Mesodermal cell (in vitro differentiated cells): ENCODE data around the gene ZNF844.
"Not testable (repeated sequence)": the region's sequence is repeated elsewhere in the genome, so short reads cannot be mapped to it uniquely, and the experiment has no call there.

ENCODE experiments used
- H3K27ac ChIP-seq: 2 replicates; pipeline ENCODE4 v1.7.0; 2013; ENCODE audit warnings: mild to moderate bottlenecking, low read depth, low read length, moderate library complexity; ENCODE audit not compliant: severe bottlenecking
- H3K36me3 ChIP-seq: 2 replicates; pipeline ENCODE4 v1.7.1; 2013; ENCODE audit warnings: mild to moderate bottlenecking, low read length, moderate library complexity; ENCODE audit not compliant: control insufficient read depth, insufficient read depth
- H3K4me1 ChIP-seq: one replicate; pipeline ENCODE4 v1.7.1; 2013; ENCODE audit warnings: mild to moderate bottlenecking, low read length; ENCODE audit not compliant: insufficient read depth, control insufficient read depth, poor library complexity, severe bottlenecking
- H3K4me3 ChIP-seq: 2 replicates; pipeline ENCODE4 v1.7.0; 2013; ENCODE audit warnings: low read length, control low read depth, mild to moderate bottlenecking; ENCODE audit not compliant: insufficient read depth, poor library complexity, severe bottlenecking; ENCODE audit errors: extremely low read depth
- H3K9me3 ChIP-seq: 2 replicates; pipeline ENCODE4 v1.7.1; 2013; ENCODE audit warnings: mild to moderate bottlenecking, low read length, moderate library complexity; ENCODE audit not compliant: control insufficient read depth
- WGBS, 2 experiments: methylation state at CpG; one replicate each; pipeline ENCODE4 v1.1.5; 2013; ENCODE audit warnings: missing lambda C conversion rate in 2 of 2; ENCODE audit not compliant: insufficient coverage in 2 of 2; 5-methylcytosine and 5-hydroxymethylcytosine counted together

Gene ZNF844

GRCh38 chr19:12052091-12052496 lies 12.4 kb upstream of the ZNF844 start:
- Histone ChIP-seq H3K27ac (peak overlapping the region; percentile 69), H3K4me1 (no peaks in the 10 kb centered on the region), H3K36me3 (no peaks in the 10 kb centered on the region), H3K9me3 (peaks cover 7% of the 10 kb centered on the region), H3K4me3 (peak overlapping the region; percentile 60)
- WGBS, 2 experiments, result 3 to 6% methylated on average over 11 to 12 of the region's 14 CpGs

GRCh38 chr19:12052497-12053169 lies 11.9 kb upstream of the ZNF844 start, which contains the start of gene ZNF878:
TSS of gene ZNF878 (minus strand) at chr19:12052961. CDS start at chr19:12052801, 160 bp downstream.
- 0% methylated on average over 38 to 43 of the region's 46 CpGs for WGBS, 2 experiments
- Histone ChIP-seq H3K4me3 (peak within 1 kb of the TSS; percentile 60), H3K36me3 (no peaks in the 10 kb centered on the region), H3K27ac (peak within 1 kb of the TSS; percentile 69), H3K4me1 (no peaks in the 10 kb centered on the region), H3K9me3 (peaks cover 7% of the 10 kb centered on the region)

- H3K4me1 ChIP-seq, result no peaks in the 10 kb centered on the region
- no peak overlapping the region for H3K27ac ChIP-seq
- H3K36me3 ChIP-seq, result no peaks in the 10 kb centered on the region
- no peak overlapping the region for H3K4me3 ChIP-seq
- H3K9me3 ChIP-seq, result peaks cover 11% of the 10 kb centered on the region
- 80 to 92% methylated on average over 4 to 5 of the region's 5 CpGs for WGBS, 2 experiments
These were observed 8.7 kb upstream of the ZNF844 start for GRCh38 chr19:12055784-12056183.

- H3K4me1 ChIP-seq, result no peaks in the 10 kb centered on the region
- peaks cover 63% of the 10 kb centered on the region for H3K36me3 ChIP-seq
- peaks cover 82% of the 10 kb centered on the region for H3K9me3 ChIP-seq
- WGBS, 2 experiments, result no CpG with 5 or more reads among the region's 3 CpGs
- no peak overlapping the region for H3K27ac ChIP-seq
- H3K4me3 ChIP-seq, result no peak overlapping the region
These were observed 11.1 kb downstream of the ZNF844 start for GRCh38 chr19:12075538-12076139.

- H3K27ac ChIP-seq, H3K4me3 ChIP-seq, H3K4me1 ChIP-seq: not testable (repeated sequence)
- Histone ChIP-seq H3K36me3 (peaks cover 63% of the 10 kb centered on the region), H3K9me3 (peaks cover 79% of the 10 kb centered on the region)
- 83% methylated on average over 1 of the region's 3 CpGs; no CpG with 5 or more reads in 1 of the 2 experiments for WGBS, 2 experiments
These were observed 11.8 kb downstream of the ZNF844 start for GRCh38 chr19:12076331-12076730.

- 100% methylated on average over 1 to 3 of the region's 3 CpGs for WGBS, 2 experiments
- no peaks in the 10 kb centered on the region for H3K4me1 ChIP-seq
- peaks cover 64% of the 10 kb centered on the region for H3K36me3 ChIP-seq
- peaks cover 75% of the 10 kb centered on the region for H3K9me3 ChIP-seq
- H3K4me3 ChIP-seq, result no peak overlapping the region
- no peak overlapping the region for H3K27ac ChIP-seq
These were observed 12.8 kb downstream of the ZNF844 start for GRCh38 chr19:12077375-12077774.

GRCh38 chr19:12083336-12083735 lies 18.8 kb downstream of the ZNF844 start:
- not testable (repeated sequence) for H3K4me1 ChIP-seq, H3K4me3 ChIP-seq, H3K27ac ChIP-seq
- Histone ChIP-seq H3K36me3 (peaks cover 12% of the 10 kb centered on the region), H3K9me3 (peaks cover 26% of the 10 kb centered on the region)
- WGBS, 2 experiments, result 100% methylated on average over 1 of the region's 6 CpGs; no CpG with 5 or more reads in 1 of the 2 experiments

- Histone ChIP-seq H3K4me1 (no peaks in the 10 kb centered on the region), H3K36me3 (peaks cover 4% of the 10 kb centered on the region), H3K9me3 (peaks cover 17% of the 10 kb centered on the region), H3K4me3 (no peak overlapping the region), H3K27ac (no peak overlapping the region)
- WGBS, 2 experiments, result 93 to 95% methylated on average over 3 to 4 of the region's 5 CpGs
These were observed 20.7 kb downstream of the ZNF844 start for GRCh38 chr19:12085074-12085818.

- H3K4me3 ChIP-seq, result no peak overlapping the region
- peaks cover 10% of the 10 kb centered on the region for H3K9me3 ChIP-seq
- 67 to 100% methylated on average over 1 to 2 of the region's 5 CpGs for WGBS, 2 experiments
- H3K4me1 ChIP-seq, result no peaks in the 10 kb centered on the region
- H3K27ac ChIP-seq, result no peak overlapping the region
- H3K36me3 ChIP-seq, result peaks cover 22% of the 10 kb centered on the region
These were observed 26.3 kb downstream of the ZNF844 start for GRCh38 chr19:12090807-12091206.

GRCh38 chr19:12092065-12092867 lies 27.7 kb downstream of the ZNF844 start:
- Histone ChIP-seq H3K36me3 (peaks cover 31% of the 10 kb centered on the region), H3K27ac (peak overlapping the region; percentile 95), H3K4me1 (no peaks in the 10 kb centered on the region), H3K4me3 (peak overlapping the region; percentile 64), H3K9me3 (peaks cover 16% of the 10 kb centered on the region)
- 0 to 6% methylated on average over 35 to 39 of the region's 53 CpGs for WGBS, 2 experiments
